GM11168 (cell line): ENCODE measurements around the gene DNAL4.

Experiments
- in situ Hi-C: fragments of 300-500 bp; cut with MboI; formaldehyde crosslinking; loops from one replicate; pipeline ENCODE4 v1.12.0; 2022; ENCODE audit warnings: low sequenced_read_pairs; ENCODE audit not compliant: unreplicated experiment

The DNAL4 gene

GRCh38 chr22:38744981-38745380 lies 49.0 kb downstream of the DNAL4 start:
- in situ Hi-C loops: no loop called here

GRCh38 chr22:38742176-38742942 lies 51.6 kb downstream of the DNAL4 start:
- in situ Hi-C loops: no loop called here

- in situ Hi-C loops: no loop called here
Observed at GRCh38 chr22:38741576-38741975, 52.4 kb downstream of the DNAL4 start.

GRCh38 chr22:38741166-38741565 lies 52.8 kb downstream of the DNAL4 start:
- in situ Hi-C loops: no loop called here

GRCh38 chr22:38740754-38741153 lies 53.2 kb downstream of the DNAL4 start:
- in situ Hi-C loops: no loop called here

- in situ Hi-C loops: no loop called here
Observed at GRCh38 chr22:38740116-38740723, 53.7 kb downstream of the DNAL4 start.

GRCh38 chr22:38739300-38740055 lies 54.5 kb downstream of the DNAL4 start:
- in situ Hi-C loops: no loop called here

GRCh38 chr22:38738475-38739070 lies 55.4 kb downstream of the DNAL4 start:
- in situ Hi-C loops: no loop called here

- in situ Hi-C loops: no loop called here
Observed at GRCh38 chr22:38737302-38738060, 56.5 kb downstream of the DNAL4 start.

GRCh38 chr22:38736257-38736570 lies 57.7 kb downstream of the DNAL4 start:
- in situ Hi-C loops: no loop called here

GRCh38 chr22:38735465-38736256 lies 58.3 kb downstream of the DNAL4 start:
- in situ Hi-C loops: no loop called here

- in situ Hi-C loops: no loop called here
Observed at GRCh38 chr22:38735126-38735464, 58.8 kb downstream of the DNAL4 start.

- in situ Hi-C loops: no loop called here
Observed at GRCh38 chr22:38734421-38735100, 59.4 kb downstream of the DNAL4 start.

- in situ Hi-C loops: no loop called here
Observed at GRCh38 chr22:38733724-38734381, 60.1 kb downstream of the DNAL4 start.

- in situ Hi-C loops: no loop called here
Observed at GRCh38 chr22:38733329-38733723, 60.6 kb downstream of the DNAL4 start.

- in situ Hi-C loops: no loop called here
Observed at GRCh38 chr22:38732251-38732815, 61.6 kb downstream of the DNAL4 start.

- in situ Hi-C loops: no loop called here
Observed at GRCh38 chr22:38731703-38732161, 62.2 kb downstream of the DNAL4 start.

GRCh38 chr22:38730411-38730871 lies 63.5 kb downstream of the DNAL4 start:
- in situ Hi-C loops: no loop called here
